GM03348 (cell line): ENCODE results near the gene DLGAP5.

Experiments
- DNase-seq: peaks from one replicate; pipeline ENCODE4 v3.0.0; 2012; ENCODE audit warnings: low spot score

Gene DLGAP5

DNA sequence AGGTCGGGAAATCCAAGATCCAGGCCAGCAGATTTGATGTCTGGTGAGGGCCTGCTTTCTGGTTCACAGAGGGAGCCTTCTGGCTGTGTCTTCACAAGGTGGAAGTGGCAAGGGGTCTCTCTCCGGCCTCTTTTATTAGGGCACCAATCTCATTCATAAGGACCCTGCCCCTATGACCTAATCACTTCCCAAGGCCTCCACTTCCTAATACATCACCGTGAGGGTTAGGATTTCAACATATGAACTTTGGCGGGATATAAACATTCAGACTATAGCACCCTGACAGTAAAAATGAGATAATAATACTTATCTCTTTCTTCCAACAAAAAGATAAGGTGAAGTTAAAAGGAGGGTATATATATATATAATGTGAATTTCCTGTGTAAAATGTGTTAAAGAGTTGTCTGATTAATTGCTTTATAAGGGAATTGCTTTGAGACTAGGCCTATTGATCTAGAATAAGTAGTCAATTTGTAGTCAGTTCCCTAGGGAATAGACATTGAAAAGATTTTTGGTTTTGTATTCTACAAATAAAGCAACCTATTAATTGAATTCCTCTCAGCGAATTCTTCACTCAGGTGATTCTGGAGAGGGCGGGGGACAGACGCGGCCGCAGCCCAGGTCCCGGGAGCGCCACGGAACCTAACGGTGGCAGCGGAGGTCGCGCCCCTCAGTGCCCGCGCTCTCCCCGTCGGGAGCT is 62.8 kb downstream of the DLGAP5 start:
- no peak for DNase-seq

DNA sequence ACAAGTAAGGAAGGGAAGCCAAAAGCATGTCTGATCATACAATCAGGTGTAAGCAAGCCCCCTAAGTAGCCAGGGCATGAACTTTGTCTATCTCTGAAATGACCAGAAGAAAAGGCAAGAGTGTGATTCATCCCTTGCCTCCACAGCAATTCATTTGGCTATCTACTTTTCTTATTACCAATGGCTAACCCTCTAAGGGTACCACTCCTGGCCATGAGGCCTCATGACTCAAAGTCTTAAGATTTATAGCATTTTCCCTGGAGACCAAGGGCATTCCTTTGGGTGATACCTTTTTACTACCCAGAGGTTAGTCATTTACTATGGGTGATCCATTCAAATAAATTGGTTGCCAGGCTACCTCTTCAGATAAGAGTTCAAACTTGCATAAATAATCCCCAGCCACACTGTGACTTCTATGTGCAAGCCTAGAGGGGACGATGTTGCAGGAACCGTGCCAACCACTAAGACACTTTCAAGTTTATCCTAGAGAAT is 63.9 kb downstream of the DLGAP5 start:
- DNase-seq = peak; percentile 16

DNA sequence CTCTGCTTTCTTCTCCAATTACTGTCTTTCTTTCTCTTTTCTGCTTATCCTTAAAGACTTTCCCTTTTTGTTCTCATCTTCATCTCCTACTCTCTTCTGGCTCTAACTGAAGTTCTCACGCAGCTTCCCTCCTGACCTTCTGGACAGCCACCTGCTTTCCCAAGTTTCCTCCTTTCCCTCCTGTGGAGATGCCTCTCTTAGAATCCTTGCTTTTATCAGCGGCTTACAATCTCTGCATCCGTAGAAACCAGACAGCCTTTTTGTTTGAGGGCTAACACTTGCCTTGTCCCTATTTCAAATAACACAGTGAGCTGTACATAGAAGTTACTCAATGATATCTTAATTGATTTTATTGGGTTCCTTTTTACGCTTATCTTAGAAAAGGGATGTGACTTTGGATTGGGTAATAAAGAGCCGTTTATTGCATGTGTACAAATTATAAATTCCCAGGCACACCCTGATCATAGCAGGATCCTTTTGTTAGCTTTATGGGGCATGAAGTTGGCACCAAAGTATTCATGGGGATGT is 64.4 kb downstream of the DLGAP5 start:
- DNase-seq = no peak

DNA sequence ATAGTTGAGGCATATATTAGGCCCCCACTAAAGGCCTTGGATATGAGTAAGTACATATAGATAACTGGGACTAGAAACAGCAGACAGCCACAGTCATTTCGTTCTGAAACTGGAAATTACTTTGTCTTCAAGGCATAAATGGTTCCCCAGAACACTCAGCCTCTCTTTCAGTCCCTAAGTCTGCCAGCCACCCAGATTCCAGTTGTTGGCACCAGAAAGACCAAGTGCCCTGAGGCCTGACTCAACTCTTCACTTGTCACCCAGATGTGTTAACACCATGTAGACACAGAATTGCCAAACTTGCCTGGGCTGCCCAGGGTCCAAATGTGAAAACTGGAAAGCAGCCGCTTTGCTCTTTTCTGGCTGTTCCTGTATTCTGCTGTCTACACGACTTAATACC is 65.4 kb downstream of the DLGAP5 start:
- no peak for DNase-seq

DNA sequence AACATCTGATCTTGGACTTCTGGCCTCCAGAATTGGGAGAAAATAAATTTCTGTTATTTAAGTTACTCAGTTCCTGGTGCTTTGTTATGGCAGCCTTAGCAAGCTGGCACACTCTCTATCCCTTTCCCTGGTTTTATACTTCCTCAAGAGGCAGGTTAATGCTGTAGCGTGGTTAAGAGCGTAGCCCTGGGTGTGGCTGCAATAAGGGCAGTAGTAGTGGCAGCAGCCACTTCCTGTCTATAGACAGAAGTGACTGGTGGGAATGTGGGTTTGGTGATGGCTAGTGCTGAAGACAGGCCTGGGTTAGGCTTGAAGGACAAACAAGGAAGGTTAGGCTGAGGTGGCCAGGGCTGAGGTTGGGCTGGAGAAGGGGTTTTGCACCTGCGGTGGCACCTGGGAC is 66.0 kb downstream of the DLGAP5 start:
- DNase-seq = no peak

DNA sequence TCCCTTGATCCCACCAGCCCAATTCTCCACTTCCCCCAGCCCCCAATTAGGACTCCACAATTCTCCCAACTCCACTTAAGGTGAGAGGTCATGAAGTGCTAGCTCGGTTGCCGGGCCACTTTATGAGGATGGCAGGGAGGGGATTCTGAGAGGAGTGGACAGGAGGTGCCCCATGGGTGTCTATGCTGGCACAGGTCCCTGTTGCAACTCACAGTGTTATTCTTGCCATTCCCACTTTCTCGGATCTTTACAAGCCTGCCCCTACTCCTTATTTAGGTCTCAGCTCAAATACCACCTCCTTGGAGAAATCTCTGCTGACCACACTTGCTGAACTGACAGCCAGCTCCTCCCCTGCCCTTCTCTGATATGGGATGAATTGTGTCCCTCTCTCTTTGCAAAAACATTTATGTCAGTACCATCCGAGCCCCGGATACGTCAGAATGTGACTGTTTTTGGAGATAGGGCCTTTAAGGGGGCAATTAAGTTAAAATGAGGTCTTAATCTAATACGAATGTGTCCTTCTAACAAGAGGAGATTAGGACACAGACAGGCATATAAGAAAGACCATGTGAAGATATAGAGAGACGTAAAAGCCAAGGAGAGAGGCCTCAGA is 66.5 kb downstream of the DLGAP5 start:
- DNase-seq = no peak

DNA sequence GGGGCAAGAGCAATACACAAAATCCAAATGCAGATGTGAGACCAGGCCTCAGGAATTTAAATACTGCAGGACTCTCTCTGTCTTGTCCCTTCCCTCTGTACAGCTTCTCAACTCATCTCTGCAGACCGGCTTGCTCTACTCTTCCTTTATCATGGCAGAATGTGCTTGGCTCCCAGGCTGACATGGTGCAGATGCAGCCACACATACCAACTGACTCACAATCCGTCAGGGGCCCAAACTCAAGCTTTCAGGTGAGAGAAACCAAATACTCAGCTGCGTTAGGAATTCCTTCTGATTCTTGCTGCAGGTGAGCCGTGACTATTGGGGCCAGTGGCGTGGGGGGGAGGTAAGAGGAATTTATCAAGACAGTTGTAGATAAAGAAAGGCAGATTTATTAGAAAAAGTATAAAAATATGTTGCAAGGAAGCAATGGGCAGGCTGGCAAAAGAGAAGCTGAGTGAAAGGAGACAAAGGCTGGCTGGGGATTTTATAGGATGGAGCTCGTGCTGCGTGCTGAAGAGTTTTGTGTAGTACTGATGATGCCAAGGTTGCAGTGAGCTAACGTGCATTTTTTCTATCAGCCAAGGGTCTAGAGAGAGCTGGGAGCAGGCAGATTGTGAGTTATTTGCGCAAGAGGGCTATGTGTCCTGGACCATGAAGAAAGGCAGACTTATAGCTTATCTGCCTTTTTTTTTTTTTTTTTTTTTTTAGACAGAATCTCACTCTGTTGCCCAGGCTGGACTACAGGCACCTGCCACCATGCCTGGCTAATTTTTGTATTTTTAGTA is 67.3 kb downstream of the DLGAP5 start:
- no peak for DNase-seq

DNA sequence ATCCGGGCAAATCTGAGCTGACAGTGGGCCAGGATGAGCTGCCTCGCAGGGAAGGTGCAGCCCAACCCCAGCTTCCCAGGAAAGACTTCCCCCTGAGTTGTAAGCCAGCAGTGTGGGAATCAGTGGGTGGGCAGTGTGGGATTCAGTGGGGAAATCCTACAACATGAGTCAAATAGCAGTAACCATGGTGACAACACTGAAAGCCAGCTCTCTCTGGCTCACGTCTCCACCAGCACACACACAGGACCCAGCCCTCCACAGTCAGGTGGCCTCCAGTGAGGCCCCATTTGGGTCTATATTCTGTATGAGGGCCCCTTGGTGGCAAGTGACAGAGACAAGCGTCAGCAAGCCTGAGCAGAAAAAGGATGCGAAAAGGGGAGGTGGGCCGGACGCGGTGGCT is 68.3 kb downstream of the DLGAP5 start:
- DNase-seq = peak; percentile 71

DNA sequence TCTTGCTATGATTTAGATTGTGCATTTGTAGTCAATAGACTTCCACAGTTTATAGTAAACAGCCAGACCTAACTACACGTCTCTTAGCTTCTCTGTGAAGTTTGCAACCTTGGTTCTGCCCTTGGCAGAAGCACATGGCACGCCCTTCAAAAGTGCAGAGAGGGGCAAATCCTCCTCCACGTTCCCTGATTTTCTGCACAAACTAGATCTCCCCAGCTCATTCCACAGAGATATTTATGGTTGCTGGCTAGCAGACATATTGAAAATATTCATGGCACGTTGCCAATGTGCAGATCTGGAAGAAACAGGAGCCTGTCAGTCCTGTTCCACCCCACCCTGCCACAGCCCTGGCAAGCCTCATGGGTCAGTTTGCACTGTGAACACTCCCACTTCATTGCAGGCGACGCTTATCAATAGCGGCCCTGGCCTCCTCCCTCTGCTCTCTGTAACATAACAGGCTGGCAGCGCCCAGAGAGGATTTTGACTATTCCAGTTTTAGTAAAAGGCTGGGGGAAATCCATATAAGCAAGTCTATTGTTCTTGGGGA is 68.9 kb downstream of the DLGAP5 start:
- DNase-seq = peak; percentile 17

DNA sequence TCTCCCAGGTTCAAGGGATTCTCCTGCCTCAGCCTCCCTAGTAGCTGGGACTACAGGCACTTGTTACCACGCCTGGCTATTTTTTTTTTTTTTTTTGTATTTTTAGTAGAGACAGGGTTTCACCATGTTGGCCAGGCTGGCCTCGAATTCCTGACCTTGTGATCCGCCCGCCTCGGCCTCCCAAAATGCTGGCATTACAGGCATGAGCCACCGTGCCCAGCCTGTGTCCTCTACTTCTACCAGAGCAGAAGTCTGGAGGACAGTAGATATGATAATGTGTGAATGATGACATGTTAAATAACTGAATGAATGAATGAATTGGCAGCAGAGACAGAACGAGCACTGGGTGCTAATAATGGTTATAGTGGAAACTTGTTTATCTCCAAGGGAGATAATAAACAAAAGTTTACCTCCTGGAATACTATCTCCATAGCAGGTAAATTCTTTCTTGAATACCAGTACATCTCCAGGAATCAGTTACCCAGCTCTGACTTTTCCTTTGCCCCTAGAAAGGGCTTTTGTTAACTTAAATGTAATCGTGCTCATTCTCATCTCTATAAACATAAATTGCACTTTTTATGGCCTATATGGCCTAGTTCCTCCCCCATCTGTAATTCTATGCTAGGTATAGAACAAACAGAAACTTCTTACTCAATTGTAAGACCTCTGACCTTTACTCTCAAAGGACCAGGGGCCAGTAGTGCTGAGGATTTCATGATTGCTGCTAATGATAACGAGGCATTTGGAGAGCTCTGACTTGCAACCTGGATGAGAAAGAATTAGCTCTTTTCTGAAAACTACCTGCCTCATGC is 69.6 kb downstream of the DLGAP5 start:
- DNase-seq = no peak

DNA sequence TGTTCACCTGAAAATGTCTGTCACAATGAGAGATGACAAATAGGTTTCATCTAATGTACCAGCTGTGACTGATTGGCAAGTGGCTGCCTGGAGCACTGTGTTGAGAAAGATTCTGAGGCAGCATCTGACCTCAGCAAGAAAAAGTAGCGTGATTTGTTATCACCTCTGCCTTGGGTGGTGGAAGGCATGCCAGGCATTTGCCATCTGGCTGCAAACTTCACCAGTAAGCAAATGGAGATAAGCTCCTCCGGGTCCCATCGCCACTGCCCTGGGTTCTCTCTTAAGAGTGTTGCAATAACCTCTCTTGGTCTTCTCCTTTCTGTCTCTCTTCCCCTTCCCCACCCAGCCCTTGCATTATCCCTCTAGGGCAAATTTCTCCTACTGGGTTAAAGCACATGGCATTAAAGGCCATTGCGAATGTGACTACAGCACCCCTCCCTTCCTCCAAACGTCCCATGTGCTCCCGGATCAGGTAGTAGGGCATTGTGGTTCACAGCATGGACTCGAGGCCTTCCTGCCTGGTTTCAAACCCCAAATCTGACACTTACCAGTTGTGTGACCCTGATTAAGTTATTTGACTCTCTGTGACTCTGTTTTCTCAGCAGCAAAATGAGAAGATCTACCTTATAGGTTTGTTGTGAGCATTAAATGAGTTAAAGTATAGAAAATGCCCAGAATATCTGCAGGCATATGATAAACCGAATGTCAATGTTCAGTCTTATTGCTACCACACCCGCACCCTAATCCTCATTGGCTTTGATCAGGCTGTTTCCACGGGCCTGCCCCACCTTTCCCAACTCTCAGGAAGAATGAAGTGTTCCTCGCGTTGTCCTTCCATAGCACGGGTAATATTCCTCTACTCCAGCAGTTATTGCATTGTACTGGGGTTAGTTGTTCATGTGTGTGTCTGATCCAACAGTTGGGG is 70.6 kb downstream of the DLGAP5 start:
- no peak for DNase-seq

DNA sequence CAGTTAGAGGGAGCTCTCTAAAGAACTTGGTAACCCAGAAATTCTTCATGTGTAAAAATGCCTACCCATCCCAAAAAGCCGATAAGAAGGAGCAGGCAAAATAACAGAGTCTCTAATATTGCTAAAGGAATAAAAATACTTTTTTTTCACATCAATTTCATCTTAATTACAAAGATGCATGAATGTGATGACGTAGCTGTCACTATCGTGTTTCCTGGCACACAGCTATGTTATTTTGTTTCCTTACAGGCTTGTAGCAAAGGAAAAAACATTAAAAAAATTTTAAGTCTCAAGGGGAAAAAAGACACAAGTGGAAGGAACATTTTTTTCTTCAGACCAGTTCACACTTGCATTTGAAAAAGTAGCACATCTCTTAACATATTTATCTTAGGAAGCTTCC is 72.6 kb downstream of the DLGAP5 start:
- DNase-seq = no peak

DNA sequence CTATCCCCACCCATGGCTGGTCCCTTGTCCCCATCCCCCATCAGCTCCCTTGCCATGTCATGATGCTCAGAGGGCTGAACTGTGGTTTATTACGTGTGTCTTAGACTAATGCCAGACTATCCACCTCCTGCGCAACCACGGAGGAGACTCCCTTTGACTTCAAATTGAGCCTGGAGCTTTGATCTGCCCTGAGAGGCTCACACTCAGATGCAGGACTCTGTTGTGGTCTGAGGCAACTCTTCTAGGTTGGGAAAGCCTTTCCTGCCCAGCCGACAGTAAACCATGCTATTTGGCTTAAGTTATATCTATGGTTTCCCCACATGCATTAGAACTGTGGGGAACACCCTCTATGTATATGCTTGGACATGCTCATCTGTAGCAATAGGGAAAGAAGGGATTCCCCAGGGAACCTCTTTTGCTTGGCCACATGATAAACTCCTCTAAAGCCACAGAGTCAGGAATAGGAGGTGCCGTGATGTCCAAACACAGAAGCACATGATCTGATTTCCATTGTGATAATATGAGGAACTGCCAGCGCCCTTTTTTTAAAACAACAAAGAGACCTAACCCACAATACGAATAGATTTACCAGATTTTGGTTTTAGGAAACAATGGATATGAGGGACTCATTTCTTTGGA is 73.5 kb downstream of the DLGAP5 start:
- no peak for DNase-seq

DNA sequence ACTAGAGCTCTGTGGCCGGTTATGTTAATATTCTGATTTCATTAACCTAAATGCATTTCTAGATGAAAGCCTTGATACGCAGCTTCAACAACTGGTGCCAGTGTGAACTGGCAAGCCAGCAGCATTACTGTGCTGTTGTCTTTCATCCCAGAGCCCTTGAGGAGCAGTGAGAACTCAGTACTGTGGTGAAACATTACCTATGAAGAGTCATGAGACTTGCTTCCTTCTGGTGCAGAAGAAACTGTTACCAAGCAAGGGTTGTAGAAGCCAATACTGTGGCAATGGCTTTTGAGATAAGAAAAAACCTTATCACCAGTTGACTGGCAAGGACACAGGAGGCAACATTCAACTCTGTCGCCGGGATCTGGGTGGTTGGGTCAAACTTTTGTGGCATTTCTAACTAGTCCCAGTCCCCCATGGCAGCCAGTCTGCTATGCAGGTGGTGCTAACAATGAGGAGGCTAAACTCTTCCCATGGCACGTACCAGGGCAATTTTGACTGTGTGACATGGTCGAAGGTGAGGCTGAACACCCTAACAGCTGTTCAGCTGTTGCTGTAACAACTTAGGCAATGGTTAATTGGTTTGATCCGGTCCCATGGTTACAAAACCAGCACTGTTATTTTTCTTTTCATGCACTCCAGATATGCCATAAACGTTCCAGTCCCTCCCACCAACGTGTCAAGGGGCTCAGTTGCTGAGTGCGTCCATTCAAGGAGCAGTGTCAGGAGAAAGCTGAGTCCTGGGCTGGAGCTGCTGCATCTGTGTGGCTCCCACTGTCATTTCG is 74.9 kb downstream of the DLGAP5 start:
- no peak for DNase-seq

DNA sequence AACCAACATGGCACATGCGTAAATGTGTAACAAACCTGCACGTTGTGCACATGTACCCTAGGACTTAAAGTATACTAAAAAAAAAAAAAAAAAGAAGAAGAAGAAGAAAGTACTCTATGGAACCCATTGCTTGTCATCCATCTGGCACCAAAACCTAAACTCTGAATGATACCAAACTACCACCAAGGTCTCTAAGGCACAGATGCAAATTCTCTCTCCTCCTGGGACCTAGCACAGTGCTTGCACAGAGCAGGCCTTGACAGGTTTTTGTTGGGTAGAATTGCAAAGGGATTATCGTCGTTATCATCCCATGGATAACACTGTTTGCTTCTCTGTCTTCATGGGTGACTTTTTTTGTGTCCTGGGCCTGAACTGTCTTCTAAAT is 75.5 kb downstream of the DLGAP5 start:
- no peak for DNase-seq

DNA sequence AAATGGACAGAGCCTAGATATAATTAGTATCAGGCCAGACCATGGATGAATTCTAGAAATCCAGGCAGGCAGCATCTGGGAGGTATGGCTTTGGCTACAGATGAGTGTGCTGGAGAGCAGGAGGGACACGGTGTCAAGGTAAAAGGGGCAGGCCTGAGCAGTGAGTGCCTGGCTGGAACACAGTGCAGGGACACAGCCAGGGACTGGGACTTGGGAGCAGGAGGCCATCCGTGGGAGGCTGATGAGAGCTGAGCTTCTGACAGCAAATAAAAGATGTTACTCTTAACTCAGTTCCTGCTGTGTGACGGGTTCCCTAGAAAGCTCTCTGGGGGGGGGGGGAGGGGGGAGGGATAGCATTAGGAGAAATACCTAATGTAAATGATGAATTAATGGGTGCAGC is 75.9 kb downstream of the DLGAP5 start:
- DNase-seq = no peak

DNA sequence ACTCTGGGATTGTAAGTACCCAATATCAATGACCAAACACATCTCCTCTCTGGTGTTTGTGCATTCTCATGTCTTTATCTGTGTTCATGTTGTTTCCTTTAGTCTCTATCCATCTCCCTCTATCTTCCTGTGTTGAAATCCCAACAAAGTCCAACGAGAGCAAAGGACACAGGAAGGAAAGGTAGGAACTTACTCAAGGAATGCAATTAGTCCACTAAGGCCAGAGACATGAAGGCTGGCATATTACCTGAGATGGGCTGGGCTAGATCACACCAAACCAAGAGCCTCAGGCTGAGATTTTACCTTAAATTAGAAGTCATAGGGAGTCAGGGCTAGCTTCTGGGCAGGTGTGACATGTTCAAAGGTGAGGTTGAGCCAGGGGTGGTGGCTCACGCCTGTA is 76.7 kb downstream of the DLGAP5 start:
- no peak for DNase-seq

DNA sequence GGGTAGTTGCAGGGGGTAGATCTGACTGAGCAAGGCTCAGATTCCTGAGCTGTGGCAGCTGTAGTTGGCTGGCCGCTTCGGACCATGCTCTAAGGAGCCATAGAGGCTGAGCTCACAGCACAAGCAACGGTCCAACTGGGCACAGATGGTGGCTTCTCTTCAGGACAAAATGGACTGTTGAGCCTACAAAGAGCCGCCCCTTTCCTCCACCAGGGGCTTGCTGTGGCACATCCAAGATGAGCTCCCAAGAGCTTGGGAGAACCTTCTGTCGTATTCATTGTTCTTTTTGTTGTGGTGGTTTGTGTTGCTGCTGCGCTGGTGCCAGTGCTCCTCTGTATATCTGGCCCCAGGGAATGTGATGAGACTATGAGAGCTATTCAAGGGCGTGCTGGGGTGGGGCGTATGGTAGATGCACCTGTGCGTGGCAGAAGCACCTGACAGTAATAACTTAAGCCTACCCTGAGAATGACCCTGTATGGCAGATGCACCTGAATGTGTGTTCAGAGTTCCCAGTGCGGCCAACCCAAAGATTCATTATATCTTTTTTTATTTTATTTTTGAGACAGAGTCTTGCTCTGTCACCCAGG is 80.2 kb downstream of the DLGAP5 start:
- no peak for DNase-seq

DNA sequence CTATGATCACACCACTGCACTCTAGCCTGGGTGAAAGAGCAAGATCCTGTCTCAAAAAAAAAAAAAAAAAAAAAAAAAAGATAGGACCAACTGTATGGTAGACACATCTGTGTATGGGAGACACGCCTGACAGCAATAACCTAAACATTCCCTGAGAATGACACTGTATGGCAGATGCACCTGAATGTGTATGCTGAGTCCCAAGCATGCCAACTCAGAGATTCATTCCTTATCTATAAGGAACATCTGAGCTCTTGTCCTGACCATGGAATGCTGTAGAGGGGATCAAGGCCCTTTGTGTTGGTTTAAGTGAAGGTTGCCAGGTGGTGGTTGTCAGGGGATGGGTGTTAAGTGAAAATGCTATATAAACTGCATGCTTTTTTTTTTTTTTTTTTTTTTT is 81.5 kb downstream of the DLGAP5 start:
- no peak for DNase-seq
